GM12865 (cell line): ENCODE measurements around the gene RNF26.

Experiments used
- DNase-seq: peaks from one replicate; pipeline ENCODE4 v3.0.0; 2010; ENCODE audit warnings: low read depth
- H3K4me3 ChIP-seq: 2 replicates; pipeline ENCODE4 v1.5.1; 2011; ENCODE audit warnings: mild to moderate bottlenecking, low read depth, low read length, control low read depth
- TF ChIP-seq, protein P1 (sequence below): IDR thresholded peaks from 2 replicates; pipeline ENCODE4 v1.5.1; 2011; ENCODE audit warnings: low read length, control low read depth, low read depth, inconsistent platforms; ENCODE audit not compliant: insufficient read depth; ENCODE audit errors: missing control alignments

Gene RNF26

DNA sequence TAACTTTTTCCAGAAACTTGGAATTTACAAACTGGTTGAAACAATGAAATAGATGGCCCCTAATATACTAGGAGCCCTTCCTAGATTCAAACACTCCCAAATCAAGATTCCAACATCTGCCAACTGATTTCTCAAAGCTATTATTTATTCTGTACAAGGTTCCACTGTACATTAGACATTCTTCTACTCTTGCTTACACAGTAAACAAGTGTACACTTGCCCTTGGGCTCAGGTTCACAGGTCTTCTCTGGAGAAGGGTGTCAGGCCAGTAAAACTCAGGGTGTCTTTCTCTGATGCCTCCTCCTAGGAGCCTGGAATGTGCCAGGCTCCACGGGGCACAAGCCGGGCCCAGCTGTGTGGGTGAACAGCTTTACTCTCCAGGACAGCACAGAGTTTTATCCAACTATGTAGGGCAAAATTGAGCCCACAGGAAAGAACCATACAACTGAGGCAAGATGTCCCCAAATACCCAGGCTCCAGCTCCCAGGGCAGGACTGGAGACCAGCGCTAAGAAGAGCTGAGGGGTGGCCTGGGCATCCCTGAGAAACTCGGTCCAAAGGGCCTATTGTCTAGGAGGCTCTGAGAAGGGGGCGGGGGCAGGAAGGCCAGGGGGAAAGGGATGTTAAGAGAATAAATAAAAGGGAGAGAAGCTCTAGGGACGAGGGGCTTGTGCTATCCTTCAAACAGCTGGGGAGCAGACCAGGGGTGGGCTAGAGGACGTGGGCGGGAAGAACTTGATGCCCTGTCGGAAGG lies 20.9 kb downstream of the RNF26 start:
- DNase-seq, result no peak
- TF ChIP-seq, protein P1, sequence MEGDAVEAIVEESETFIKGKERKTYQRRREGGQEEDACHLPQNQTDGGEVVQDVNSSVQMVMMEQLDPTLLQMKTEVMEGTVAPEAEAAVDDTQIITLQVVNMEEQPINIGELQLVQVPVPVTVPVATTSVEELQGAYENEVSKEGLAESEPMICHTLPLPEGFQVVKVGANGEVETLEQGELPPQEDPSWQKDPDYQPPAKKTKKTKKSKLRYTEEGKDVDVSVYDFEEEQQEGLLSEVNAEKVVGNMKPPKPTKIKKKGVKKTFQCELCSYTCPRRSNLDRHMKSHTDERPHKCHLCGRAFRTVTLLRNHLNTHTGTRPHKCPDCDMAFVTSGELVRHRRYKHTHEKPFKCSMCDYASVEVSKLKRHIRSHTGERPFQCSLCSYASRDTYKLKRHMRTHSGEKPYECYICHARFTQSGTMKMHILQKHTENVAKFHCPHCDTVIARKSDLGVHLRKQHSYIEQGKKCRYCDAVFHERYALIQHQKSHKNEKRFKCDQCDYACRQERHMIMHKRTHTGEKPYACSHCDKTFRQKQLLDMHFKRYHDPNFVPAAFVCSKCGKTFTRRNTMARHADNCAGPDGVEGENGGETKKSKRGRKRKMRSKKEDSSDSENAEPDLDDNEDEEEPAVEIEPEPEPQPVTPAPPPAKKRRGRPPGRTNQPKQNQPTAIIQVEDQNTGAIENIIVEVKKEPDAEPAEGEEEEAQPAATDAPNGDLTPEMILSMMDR, result no peak
- no peak overlapping the region for H3K4me3 ChIP-seq

DNA sequence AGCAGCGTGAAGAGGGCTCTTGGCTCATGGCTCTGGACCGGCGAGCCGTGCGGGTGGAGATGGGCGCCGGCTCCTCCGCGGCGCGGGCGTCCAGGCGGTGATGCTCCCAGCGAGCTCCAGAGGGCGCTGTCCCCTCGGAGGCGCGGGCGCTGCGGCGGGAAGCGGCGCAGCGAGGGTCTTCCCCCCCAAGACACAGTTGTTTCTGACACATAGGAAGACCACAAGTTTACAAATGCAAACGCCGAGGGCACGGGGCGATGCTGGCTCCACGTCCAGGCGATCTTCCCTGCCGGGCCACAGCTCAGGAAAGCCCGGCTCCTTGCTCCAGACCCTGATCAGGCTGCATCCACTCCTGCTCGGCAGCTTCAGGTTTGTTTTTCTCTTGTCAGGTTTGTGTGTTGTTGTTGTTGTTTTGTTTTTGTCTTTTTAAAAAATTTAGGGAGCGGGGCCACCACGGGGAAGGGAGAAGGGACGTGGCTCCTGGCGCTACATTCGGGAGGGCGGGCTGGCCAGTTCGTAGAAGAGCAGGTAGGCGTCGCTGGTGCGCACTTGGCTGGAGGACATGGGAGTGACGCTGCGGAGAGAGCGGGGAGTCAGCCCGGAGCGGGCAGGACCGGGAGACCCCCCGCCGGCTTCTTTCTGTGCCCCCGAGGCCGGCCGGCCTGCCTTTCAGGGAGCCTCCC lies 22.2 kb downstream of the RNF26 start:
- TF ChIP-seq, protein P1, result peak; percentile 96
- peak overlapping the region; percentile 45 for H3K4me3 ChIP-seq
- peak; percentile 70 for DNase-seq

DNA sequence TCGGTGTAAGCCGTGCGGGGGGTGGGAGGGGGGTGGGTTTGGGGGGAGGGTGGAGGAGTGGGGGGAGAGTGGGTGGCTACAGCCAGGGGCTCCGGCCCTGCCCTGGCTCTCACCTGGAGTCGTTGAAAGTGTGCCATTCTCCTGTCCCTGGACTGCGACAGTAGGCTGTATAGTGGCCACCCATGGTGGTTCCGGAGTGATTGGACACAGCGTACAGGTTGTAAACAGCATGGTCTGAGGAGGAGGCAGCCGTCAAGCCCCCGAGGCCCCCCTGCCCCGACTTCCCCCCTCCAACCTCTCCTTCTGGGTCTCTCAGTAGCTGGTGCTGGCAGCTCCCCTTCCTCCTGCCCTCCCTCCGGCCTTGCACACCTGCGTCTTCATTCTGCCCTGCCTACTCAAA lies 22.7 kb downstream of the RNF26 start:
- no peak overlapping the region for H3K4me3 ChIP-seq
- no peak for DNase-seq
- TF ChIP-seq, protein P1, result no peak

DNA sequence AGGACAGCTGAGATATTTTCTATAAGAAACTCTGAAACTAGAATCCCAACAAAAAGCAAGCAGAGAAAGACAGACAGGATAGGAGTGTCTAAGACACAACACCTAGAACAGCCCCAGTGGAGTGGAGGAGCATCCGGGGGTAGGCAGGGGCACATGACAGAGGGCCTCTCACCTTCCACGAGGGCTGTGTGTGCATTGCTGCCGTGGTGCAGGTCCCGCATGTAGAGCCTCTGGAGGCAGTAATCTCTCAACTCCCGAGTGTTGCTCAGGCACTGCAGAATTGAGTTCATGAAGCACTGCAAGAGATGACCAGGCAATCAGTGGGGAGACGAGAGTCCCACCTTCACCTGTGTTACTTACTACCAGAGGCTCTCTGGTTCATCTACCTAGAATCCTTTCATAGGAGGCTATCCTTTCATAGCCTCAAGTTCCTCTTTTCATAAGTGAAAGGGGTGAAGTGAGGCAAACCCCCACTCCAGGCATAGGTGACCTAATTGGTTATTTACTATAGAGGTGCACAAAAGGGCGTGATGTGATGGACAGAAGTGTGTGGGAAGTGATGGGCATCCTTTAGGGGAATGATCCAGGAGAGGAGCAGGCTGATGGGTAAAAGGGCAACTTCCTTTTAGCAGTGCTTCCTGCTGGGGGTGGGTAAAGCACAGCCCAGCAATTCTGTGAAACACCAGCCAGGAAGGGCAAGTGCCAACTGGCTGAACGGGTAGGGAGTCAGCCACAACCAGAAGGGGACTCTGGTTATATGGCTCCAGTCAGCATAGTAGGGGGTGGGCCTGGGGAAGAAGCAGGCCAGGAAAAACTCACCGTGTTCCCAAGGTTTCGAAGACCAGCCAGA lies 25.3 kb downstream of the RNF26 start:
- TF ChIP-seq, protein P1, result no peak
- H3K4me3 ChIP-seq, result no peak overlapping the region
- DNase-seq, result no peak

DNA sequence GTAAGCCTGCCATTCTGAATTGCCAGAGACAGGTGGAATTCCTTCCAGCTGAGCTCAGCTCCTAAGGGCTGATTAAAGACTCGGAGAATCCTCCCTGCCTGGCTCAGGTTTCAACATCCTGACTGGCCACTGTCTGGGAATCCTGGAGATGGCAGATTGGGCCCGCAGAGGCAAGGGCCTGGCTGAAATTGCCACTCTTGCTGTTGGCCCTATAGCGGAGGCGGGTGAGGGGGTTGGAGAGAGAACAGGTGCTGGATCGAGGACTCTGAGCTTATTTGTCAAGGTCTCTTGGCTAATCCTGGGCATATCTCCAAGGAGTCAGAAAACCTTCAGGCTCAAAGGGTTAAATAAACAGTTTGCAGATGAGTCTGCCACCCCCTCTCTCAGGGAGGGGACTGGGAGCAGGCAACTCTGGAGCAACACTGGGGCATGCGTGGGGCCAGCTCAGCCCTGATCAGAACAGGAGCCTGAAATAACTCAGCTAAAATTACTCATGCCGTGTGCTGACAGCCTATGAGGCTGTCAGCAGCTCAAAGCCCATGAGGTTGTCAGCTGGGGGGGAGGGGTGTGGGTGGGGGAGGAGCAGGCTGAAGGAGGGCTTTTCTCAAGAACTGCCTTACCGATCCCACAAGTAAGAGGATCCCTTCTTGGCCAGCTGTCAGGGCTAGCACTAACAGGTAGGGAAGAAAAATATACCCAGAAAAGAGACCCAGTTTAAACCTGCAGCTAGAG lies 26.9 kb downstream of the RNF26 start:
- no peak overlapping the region for H3K4me3 ChIP-seq
- peak; percentile 26 for DNase-seq
- TF ChIP-seq, protein P1, result no peak

DNA sequence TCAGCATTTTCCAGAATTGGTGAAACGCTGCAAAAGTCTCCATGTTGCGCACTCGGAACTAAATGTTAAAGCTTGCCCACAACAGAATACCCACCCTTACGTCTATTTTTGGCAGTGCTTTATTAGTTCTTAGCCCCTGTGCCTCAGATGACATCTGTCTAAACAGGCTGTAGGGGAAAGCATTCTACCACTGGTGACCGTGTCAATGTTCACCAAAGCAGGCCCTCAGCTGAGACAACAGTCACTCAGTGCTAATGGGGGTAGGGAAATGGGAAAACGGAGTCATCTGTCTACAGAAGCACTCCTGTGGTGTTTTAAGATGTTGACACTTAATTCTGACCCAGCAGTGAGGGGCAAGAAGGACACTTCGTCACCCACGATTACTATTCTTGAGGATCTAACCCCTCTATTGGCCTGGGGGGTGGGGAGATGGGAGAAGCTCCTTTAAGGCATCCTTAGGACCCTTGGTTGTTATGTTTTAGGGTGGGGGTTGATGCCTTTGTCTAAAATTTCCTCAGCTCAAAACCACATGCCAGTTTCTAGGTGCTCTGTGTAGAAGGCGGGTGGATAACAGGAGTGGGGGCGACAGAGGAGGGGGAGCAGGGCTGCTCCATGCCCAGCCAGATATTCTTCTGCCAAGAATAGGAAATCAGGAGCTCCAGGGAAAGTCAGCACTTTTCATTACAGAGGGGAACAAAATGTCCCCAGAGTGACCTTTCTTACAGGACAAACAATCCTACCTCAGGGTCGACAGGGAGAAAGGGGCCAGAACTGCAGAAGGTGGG lies 27.8 kb downstream of the RNF26 start:
- no peak for DNase-seq
- TF ChIP-seq, protein P1, result no peak
- H3K4me3 ChIP-seq, result no peak overlapping the region
